ENCODE measurements around the gene RELN.
"Not testable (repeated sequence)": the region's sequence is repeated elsewhere in the genome, so short reads cannot be mapped to it uniquely, and the experiment has no call there.

RELN gene

GRCh38 chr7:103541026-103541425 is 448.4 kb downstream of the RELN start:
- no peak for DNase-seq

GRCh38 chr7:103540338-103540737 is 449.1 kb downstream of the RELN start:
- no peak for DNase-seq

DNA sequence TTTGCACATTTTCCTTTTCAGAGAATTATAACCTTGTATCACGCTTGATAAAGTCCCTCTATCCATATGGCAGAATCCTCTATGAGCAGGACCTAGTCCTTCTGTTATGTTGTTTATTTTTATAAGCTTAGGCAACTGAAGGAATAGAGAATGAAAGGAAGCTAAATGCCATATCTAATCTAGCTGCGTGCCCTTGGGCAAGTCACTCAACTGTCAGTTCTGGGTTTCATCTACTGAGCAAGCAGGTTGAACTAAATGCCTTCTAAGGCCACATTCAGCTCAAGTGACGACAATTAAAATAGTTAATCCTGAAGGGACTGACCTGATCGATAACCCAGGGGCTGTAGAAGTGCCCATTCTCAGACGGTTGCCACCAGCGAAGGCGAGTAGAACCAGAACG is 449.6 kb downstream of the RELN start:
- no peak for DNase-seq

- DNase-seq = no peak
Observed at GRCh38 chr7:103538964-103539709, 450.3 kb downstream of the RELN start.

GRCh38 chr7:103533761-103534160 is 455.7 kb downstream of the RELN start:
- DNase-seq = no peak

- no peak for DNase-seq
Observed at GRCh38 chr7:103532955-103533354, 456.5 kb downstream of the RELN start.

GRCh38 chr7:103528152-103528551 is 461.3 kb downstream of the RELN start:
- DNase-seq = no peak

GRCh38 chr7:103525937-103526336 is 463.5 kb downstream of the RELN start:
- no peak for DNase-seq

DNA sequence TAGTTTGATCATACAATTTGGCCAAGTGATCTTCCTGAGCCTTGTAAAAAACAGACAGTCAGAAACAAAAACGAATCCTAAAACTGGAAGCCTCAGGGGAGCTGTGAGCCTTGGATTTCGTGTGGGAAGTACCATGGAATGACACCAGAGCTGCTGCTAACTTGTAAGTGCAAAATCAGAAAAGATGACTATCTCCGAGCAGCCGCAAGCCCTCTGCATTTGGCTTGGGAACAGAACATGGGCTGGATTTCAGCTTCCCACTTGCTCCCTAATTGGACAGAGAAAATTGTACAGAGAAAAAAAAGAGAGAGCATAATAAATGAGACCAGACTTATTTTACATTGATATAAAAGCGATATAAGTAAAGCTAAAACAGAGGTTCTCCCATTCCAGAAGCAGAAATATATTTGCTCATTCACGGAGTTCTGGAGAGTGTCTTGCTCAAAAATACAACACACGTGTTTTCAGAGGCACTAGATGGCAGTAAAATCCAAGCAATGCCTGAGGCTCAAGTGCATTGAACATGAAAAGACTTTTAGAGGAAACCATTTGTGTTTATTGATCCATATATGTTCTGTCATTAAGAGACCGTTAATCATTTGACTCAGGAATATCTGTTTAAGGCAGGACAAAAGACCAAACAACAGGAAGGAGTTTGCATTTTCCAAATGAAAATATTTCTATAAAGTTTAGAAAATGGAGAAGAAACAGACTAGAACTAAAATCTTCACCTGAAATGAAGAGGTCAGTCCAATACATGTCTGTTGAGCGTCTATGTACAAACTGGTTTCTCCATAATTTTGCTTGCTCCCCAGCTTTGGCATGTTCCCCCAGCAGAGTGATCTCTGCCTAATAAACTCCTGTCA is 465.2 kb downstream of the RELN start:
- no peak for DNase-seq

- DNase-seq = no peak
Observed at GRCh38 chr7:103521937-103522336, 467.5 kb downstream of the RELN start.

GRCh38 chr7:103504505-103505135 is 484.8 kb downstream of the RELN start:
- no peak for DNase-seq

GRCh38 chr7:103501206-103501605 is 488.3 kb downstream of the RELN start:
- no peak for DNase-seq

GRCh38 chr7:103499976-103500375 is 489.5 kb downstream of the RELN start:
- DNase-seq = no peak

- no peak for DNase-seq
Observed at GRCh38 chr7:103487419-103487818, 502.0 kb downstream of the RELN start.

DNA sequence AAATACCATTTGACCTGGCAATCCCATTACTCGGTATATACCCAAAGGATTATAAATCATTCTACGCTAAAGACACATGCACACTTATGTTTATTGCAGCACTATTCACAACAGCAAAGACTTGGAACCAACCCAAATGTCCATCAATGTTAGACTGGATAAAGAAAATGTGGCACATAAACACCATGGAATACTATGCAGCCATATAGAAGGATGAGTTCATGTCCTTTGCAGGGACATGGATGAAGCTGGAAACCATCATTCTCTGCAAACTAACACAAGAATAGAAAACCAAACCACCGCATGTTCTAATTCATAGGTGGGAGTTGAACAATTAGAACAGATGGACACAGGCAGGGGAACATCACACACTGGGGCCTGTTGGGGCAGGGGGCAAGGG is 502.6 kb downstream of the RELN start:
- not testable (repeated sequence) for DNase-seq

GRCh38 chr7:103480771-103481170 is 508.7 kb downstream of the RELN start:
- DNase-seq = no peak

DNA sequence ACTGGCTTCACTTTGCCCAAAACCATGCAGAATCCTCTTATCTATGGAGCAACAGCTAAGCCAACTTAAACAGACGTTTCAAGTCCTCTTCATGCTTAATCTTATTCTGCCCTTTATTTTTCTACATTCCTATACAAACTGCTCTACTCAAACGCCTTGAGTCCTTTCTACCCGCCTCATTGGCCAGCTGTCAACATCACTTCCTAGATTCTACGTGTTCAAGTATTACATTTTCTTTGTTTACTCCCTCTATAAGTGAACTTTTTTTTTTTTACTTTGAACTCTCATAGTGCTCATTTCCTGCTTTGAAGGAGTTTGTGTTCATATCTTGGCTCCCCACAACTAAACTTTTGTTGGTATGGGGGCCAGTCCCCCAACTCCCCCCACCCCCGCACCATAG is 514.5 kb downstream of the RELN start:
- DNase-seq = no peak

- no peak for DNase-seq
Observed at GRCh38 chr7:103469095-103469948, 520.1 kb downstream of the RELN start.

DNA sequence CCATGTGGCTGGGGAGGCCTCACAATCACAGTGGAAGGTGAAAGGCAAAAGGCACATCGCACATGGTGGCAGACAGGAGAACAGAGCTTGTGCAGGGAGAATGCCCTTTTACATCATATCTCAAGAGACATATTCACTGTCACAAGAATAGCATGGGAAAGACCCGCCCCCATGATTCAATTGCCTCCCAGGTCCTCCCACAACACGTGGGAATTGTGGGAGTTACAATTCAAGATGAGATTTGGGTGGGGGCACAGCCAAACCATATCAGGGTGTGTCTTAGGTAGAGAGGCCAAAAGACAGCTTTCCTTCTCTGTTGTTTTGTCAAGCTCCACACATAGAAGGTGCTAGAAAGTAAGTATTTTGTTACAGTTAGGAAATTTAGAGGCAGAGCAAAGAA is 522.6 kb downstream of the RELN start:
- no peak for DNase-seq

- no peak for DNase-seq
Observed at GRCh38 chr7:103462358-103462757, 527.1 kb downstream of the RELN start.

DNA sequence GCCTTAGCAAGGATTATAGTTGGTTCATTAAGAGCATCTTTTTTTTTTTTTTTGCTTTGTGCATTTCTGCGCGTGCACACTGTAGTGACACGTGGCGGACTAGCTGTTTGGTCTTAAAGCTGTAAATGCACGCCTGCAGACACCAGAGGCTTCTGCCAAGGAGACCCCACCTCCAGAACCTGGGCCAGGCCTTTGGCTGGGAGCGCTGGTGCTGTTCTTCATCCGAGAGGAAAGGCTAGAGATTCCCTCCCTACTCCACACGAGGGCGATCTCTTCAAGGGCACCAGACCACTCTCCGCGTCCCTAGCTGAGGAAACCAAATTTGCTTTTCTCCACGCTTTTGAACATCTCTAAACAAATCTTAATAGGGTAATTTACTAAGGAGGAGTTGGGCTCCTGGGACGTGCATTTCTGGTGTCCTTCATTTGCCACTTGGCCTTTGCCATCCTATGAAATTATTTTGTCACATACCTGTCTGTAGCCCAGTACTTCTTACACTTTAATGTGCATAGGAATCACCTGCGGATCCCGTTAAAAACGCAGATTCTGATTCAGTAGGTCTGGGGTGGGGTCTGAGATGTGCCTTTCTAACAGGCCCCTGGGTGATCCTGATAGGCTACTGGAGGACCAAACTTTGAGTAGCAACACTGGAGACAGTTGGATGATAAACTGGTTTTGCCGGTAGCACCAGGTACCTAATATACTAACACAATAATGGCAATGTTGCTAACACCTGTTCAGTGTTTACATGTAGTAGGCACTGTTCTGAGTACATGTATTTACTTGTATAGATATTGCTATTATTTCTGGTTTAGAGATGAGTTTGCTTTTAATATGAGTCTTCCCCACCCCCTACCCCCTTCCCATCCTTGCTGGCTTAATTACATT is 542.1 kb downstream of the RELN start:
- DNase-seq = peak; percentile 79

GRCh38 chr7:103446049-103446520 is 543.4 kb downstream of the RELN start, which contains the start of gene SLC26A5:
Gene SLC26A5 (minus strand): TSS chr7:103446207. CDS start chr7:103421514, 24,693 bp downstream.
- no peak for DNase-seq
